Endothelial cell (in vitro differentiated cells): ENCODE measurements around the gene CACNA1F. TPM values are rescaled to one million over a fixed set of nuclear protein-coding genes. Genes with fewer than 3 reads are reported as not detected.

Experiments
- DNase-seq: peaks from one replicate; pipeline ENCODE4 v3.0.0; 2021; ENCODE audit warnings: low spot score
- H3K27ac Mint-ChIP-seq: one replicate; pipeline ENCODE4 v1.8.0; 2021; ENCODE audit warnings: mixed read lengths, inconsistent platforms; ENCODE audit not compliant: unreplicated experiment
- H3K27me3 Mint-ChIP-seq: one replicate; pipeline ENCODE4 v1.8.0; 2021; ENCODE audit warnings: mild to moderate bottlenecking, moderate library complexity, mixed read lengths, inconsistent platforms; ENCODE audit not compliant: unreplicated experiment
- H3K36me3 Mint-ChIP-seq: one replicate; pipeline ENCODE4 v1.8.0; 2021; ENCODE audit warnings: mild to moderate bottlenecking, low read depth, mixed read lengths, inconsistent platforms; ENCODE audit not compliant: unreplicated experiment
- H3K4me1 Mint-ChIP-seq: one replicate; pipeline ENCODE4 v1.8.0; 2021; ENCODE audit warnings: mild to moderate bottlenecking, mixed read lengths, inconsistent platforms; ENCODE audit not compliant: unreplicated experiment
- H3K4me3 Mint-ChIP-seq: one replicate; pipeline ENCODE4 v1.8.0; 2021; ENCODE audit warnings: mild to moderate bottlenecking, mixed read lengths, inconsistent platforms; ENCODE audit not compliant: unreplicated experiment
- H3K9me3 Mint-ChIP-seq: one replicate; pipeline ENCODE4 v1.8.0; 2021; ENCODE audit warnings: mixed read lengths, inconsistent platforms; ENCODE audit not compliant: unreplicated experiment
- CTCF ChIP-seq: fragments of 200-600 bp; sonication (generic); IDR thresholded peaks from one replicate; pipeline ENCODE4 v1.5.0; 2021; ENCODE audit warnings: antibody characterized with exemption; ENCODE audit not compliant: unreplicated experiment
- total RNA-seq: library from RNA; stranded (reverse); fragmentation: NEBNext Ultra II Directional; extraction: Animal tissue kit (Norgen Biotek cat#: 25700); gene quantifications from one replicate; pipeline ENCODE4 v1.2.1, GENCODE V29; 2021; ENCODE audit not compliant: unreplicated experiment

Gene CACNA1F
- total RNA-seq, 1 donor from 2014 or later: 0.59 TPM

- Mint-ChIP-seq H3K9me3 (no peaks in the 10 kb centered on the region), H3K4me3 (no peak overlapping the region), H3K27me3 (peaks cover 4% of the 10 kb centered on the region), H3K4me1 (peaks cover 14% of the 10 kb centered on the region), H3K27ac (no peak overlapping the region), H3K36me3 (no peaks in the 10 kb centered on the region)
- DNase-seq: no peak
- TF ChIP-seq CTCF: no peak
These were observed 35.5 kb downstream of the CACNA1F start for GRCh38 chrX:49197543-49198087.

- H3K4me3 Mint-ChIP-seq: no peak overlapping the region
- TF ChIP-seq CTCF: no peak
These were observed 39.6 kb downstream of the CACNA1F start for GRCh38 chrX:49193542-49193964.

GRCh38 chrX:49192722-49193328 lies 40.3 kb downstream of the CACNA1F start:
- Mint-ChIP-seq H3K9me3 (no peaks in the 10 kb centered on the region), H3K4me3 (no peak overlapping the region), H3K27ac (no peak overlapping the region), H3K36me3 (no peaks in the 10 kb centered on the region), H3K4me1 (peaks cover 5% of the 10 kb centered on the region), H3K27me3 (peaks cover 2% of the 10 kb centered on the region)
- DNase-seq: no peak
- peak; percentile 56 for TF ChIP-seq CTCF

More at GRCh38 chrX:49193542-49193964, 39.6 kb downstream of the CACNA1F start:
- peaks cover 12% of the 10 kb centered on the region for H3K4me1 Mint-ChIP-seq
- peaks cover 4% of the 10 kb centered on the region for H3K27me3 Mint-ChIP-seq
- no peak for DNase-seq
- no peak overlapping the region for H3K27ac Mint-ChIP-seq
- H3K36me3 Mint-ChIP-seq: no peaks in the 10 kb centered on the region
- H3K9me3 Mint-ChIP-seq: no peaks in the 10 kb centered on the region

GRCh38 chrX:49191574-49192011 lies 41.5 kb downstream of the CACNA1F start:
- Mint-ChIP-seq H3K4me3 (peak overlapping the region; percentile 90), H3K27me3 (peaks cover 2% of the 10 kb centered on the region), H3K9me3 (no peaks in the 10 kb centered on the region), H3K27ac (no peak overlapping the region), H3K4me1 (peaks cover 5% of the 10 kb centered on the region), H3K36me3 (no peaks in the 10 kb centered on the region)
- no peak for DNase-seq
- no peak for TF ChIP-seq CTCF
